ENCODE results near the gene GPR82.

GRCh38 chrX:41737065-41737464, 13.1 kb downstream of the GPR82 start:
- no peak for TF ChIP-seq CTCF (IDR thresholded peaks at IDR 0.05; ENCODE audit: low read depth, low read length)
- no peak for TF ChIP-seq EZH2phosphoT487 (IDR thresholded peaks at IDR 0.05; ENCODE audit: low read depth)
